ENCODE results near the gene VTCN1. TPM values are rescaled to one million over a fixed set of nuclear protein-coding genes. Genes with fewer than 3 reads are reported as not detected.
"Not testable (repeated sequence)": the region's sequence is repeated elsewhere in the genome, so short reads cannot be mapped to it uniquely, and the experiment has no call there.

Gene VTCN1
- total RNA-seq, 2 donors from 2014 or later, result not detected

GRCh38 chr1:117104986-117105385 is 105.7 kb downstream of the VTCN1 start:
- Histone ChIP-seq H3K9me3 (no peaks in the 10 kb centered on the region), H3K4me1 (no peaks in the 10 kb centered on the region), H3K9ac (ENCODE audit: low read depth in 2 of 2, low read length in 2 of 2) (no peak overlapping the region), H3K4me3 (no peak overlapping the region), H3K27ac (no peak overlapping the region), H3K27me3 (no peaks in the 10 kb centered on the region), H3K36me3 (peaks cover 4% of the 10 kb centered on the region)
- no peak for DNase-seq
- intact Hi-C loops (cut with DNase I), result no loop called here
- no peak for TF ChIP-seq CTCF (IDR thresholded peaks at IDR 0.05)

DNA sequence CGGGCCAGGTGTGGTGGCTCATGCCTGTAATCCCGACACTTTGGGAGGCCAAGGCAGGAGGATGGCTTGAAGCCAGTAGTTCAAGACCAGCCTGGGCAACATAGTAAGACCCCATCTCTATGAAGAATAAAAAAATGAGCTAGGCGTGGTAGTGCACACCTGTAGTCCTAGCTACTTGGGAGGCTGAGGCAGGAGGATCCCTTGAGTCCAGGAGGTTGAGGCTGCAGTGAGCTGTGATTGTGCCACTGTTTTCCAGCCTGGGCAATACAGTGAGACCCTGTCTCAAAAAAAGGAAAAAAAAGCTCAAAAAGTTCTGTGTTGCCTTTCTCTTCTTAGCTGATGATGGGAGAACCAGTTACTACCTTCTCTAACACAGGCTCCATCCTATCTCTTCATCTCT is 108.9 kb downstream of the VTCN1 start:
- H3K9me3 ChIP-seq; DNase-seq; H3K4me1 ChIP-seq; H3K4me3 ChIP-seq; intact Hi-C loops (cut with DNase I); H3K9ac ChIP-seq (ENCODE audit: low read depth in 2 of 2, low read length in 2 of 2); H3K27ac ChIP-seq; H3K27me3 ChIP-seq; H3K36me3 ChIP-seq: not testable (repeated sequence)

DNA sequence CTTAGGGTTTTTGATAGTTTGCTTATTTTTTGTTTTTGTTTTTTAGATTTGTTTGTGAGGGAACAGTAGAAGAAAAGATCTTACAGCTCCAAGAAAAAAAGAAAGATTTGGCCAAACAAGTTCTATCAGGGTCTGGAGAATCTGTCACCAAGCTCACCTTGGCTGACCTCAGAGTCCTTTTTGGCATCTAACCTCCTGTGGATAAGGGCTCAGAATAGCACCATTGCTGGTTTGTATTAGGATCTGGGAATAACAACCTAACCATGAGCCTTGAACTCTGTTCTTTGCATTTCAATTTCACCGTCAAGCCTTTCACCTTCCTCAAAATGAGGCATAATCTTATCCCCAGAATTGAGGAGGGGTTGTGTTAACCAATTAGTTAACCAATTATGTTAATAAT is 109.4 kb downstream of the VTCN1 start:
- Histone ChIP-seq H3K36me3 (peaks cover 4% of the 10 kb centered on the region), H3K4me1 (no peaks in the 10 kb centered on the region)

DNA sequence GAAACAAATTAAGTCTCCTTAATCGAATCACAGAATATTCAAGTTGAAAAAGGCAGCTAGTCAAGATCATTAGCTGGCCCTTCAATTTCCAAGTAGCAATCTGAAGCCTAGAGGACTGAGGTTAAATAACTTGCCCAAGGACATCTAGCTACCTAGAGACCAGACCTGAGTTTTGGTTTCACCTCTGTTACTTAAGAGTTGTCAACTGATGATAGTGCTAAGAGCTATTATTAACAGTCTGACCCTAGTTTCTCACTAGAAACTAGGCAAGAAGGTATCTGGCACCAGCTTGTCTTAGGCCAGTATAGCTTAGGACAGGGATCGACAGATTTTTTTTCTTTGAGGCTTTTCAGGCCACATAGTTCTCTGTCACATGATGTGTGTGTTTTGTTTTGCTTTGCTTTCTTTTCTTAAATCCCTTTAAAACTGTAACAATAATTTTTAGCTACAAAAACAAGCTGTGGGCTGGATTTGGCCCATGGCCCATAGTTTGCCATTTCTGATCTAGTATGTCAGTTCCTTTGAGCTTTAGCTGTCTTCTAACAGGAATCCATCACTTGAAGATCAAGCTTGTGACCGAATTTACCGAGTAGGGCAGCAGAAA is 112.3 kb downstream of the VTCN1 start:
- Histone ChIP-seq H3K27me3 (no peaks in the 10 kb centered on the region), H3K9me3 (no peaks in the 10 kb centered on the region), H3K36me3 (peaks cover 4% of the 10 kb centered on the region), H3K9ac (ENCODE audit: low read depth in 2 of 2, low read length in 2 of 2) (no peak overlapping the region), H3K4me1 (no peaks in the 10 kb centered on the region), H3K27ac (no peak overlapping the region), H3K4me3 (no peak overlapping the region)
- intact Hi-C loops (cut with DNase I), result no loop called here
- DNase-seq, result no peak
- no peak for TF ChIP-seq CTCF (IDR thresholded peaks at IDR 0.05)

More for the DNA sequence above, 109.4 kb downstream of the VTCN1 start:
- no peak for DNase-seq
- intact Hi-C loops (cut with DNase I), result no loop called here
- no peaks in the 10 kb centered on the region for H3K9me3 ChIP-seq
- H3K27me3 ChIP-seq, result no peaks in the 10 kb centered on the region
- no peak overlapping the region for H3K9ac ChIP-seq (ENCODE audit: low read depth in 2 of 2, low read length in 2 of 2)
- H3K27ac ChIP-seq, result no peak overlapping the region
- no peak overlapping the region for H3K4me3 ChIP-seq
- TF ChIP-seq CTCF (IDR thresholded peaks at IDR 0.05), result no peak

DNA sequence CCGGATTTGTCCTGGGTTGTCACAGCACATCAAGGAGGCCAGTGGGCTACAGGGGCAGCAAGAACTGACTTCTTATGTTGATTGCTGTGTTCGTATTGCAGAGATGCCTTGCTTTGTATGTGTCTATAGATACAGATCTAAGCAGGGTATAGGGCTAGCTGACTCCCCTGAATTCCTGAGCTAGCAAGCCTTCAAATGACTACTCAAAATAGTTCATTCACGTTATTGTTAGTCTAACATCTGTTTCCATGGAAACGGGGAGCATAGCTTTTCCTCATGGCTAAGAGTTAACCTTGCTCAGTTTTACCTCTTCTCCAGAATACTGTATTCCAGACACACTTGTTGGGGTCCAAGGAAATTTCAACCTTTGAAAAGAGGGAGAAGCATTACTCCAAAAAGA is 113.3 kb downstream of the VTCN1 start:
- DNase-seq, result no peak
- intact Hi-C loops (cut with DNase I), result no loop called here
- no peak overlapping the region for H3K27ac ChIP-seq
- no peaks in the 10 kb centered on the region for H3K9me3 ChIP-seq
- no peak overlapping the region for H3K9ac ChIP-seq (ENCODE audit: low read depth in 2 of 2, low read length in 2 of 2)
- no peak overlapping the region for H3K4me3 ChIP-seq
- no peak for TF ChIP-seq CTCF (IDR thresholded peaks at IDR 0.05)
- no peaks in the 10 kb centered on the region for H3K27me3 ChIP-seq
- no peaks in the 10 kb centered on the region for H3K4me1 ChIP-seq
- peaks cover 4% of the 10 kb centered on the region for H3K36me3 ChIP-seq

DNA sequence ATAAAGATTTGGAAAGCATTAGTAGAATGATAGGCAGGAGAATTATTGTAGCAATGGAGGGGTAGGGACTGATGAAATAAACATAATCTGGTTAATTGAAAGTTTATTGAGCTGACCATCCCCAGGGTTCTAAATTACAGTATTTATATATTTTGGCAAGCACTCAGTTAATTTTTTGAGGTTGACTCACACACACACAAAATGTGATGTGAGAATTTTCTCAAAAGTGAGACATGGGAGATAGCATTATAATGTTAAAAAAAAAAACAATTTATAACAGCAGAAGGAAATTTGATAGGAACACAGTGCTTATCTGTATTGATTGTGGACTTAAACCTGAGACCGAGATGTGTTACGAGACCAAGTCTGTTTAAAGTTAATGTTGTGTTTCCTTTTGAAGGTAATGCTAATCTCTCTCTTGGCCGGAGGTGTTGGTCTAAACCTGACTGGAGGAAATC is 113.7 kb downstream of the VTCN1 start:
- no peaks in the 10 kb centered on the region for H3K27me3 ChIP-seq
- peaks cover 4% of the 10 kb centered on the region for H3K36me3 ChIP-seq
- H3K4me1 ChIP-seq, result no peaks in the 10 kb centered on the region
- no peak overlapping the region for H3K27ac ChIP-seq
- no peak overlapping the region for H3K9ac ChIP-seq (ENCODE audit: low read depth in 2 of 2, low read length in 2 of 2)
- TF ChIP-seq CTCF (IDR thresholded peaks at IDR 0.05), result no peak
- intact Hi-C loops (cut with DNase I), result no loop called here
- no peak for DNase-seq
- no peak overlapping the region for H3K4me3 ChIP-seq
- no peaks in the 10 kb centered on the region for H3K9me3 ChIP-seq

All from colonic mucosa (tissue), 4 donors.